Mammary epithelial cell (primary cell): ENCODE measurements around the gene GAP43.

Experiments used
- CTCF ChIP-seq, 2 donors: IDR thresholded peaks in 1 of 2; conservative IDR thresholded peaks in 1 of 2; 2 replicates each; pipeline ENCODE4 v1.5.1; 2011 to 2012; ENCODE audit warnings: inconsistent platforms in 2 of 2, low read length in 2 of 2, mild to moderate bottlenecking in 2 of 2, control low read depth in 1 of 2, low read depth in 1 of 2; ENCODE audit not compliant: insufficient read depth in 1 of 2; ENCODE audit errors: extremely low read depth in 1 of 2
- EZH2 ChIP-seq: IDR thresholded peaks from 2 replicates; pipeline ENCODE4 v1.6.1; 2012; ENCODE audit warnings: low read length, inconsistent platforms, borderline replicate concordance

GRCh38 chr3:115660646-115661337 lies 37.5 kb downstream of the GAP43 start:
- TF ChIP-seq EZH2 (no peak), CTCF (conservative IDR thresholded peaks at IDR 0.05 in 1 of 2, IDR thresholded peaks at IDR 0.05 in 1 of 2; ENCODE audit: extremely low read depth in 1 of 2, insufficient read depth in 1 of 2, low read depth in 1 of 2, low read length in 2 of 2) (no peak)
